ENCODE data around the gene JAK1.

- TF ChIP-seq CTCF (IDR thresholded peaks at IDR 0.05) (no peak), POLR2A (IDR thresholded peaks at IDR 0.05) (no peak)
Observed at GRCh38 chr1:64975740-64976139, 9.4 kb upstream of the JAK1 start.
